SK-N-MC (cell line): Measurements from ENCODE around the gene PTGES3.
"Not testable (repeated sequence)": the region's sequence is repeated elsewhere in the genome, so short reads cannot be mapped to it uniquely, and the experiment has no call there.

Source experiments
- DNase-seq: peaks from one replicate; pipeline ENCODE4 v3.0.0-alpha.2; 2011; ENCODE audit warnings: low read depth, low spot score
- H3K27ac ChIP-seq: fragments of 200-600 bp; sonication (generic); 2 replicates; pipeline ENCODE4 v1.5.1; 2016; ENCODE audit warnings: mixed run types
- H3K36me3 ChIP-seq: fragments of 200-600 bp; sonication (generic); 2 replicates; pipeline ENCODE4 v1.6.1; 2017; ENCODE audit warnings: antibody characterized with exemption, low read length, mixed read lengths; ENCODE audit not compliant: insufficient read depth
- H3K4me3 ChIP-seq: fragments of 200-600 bp; sonication (generic); 2 replicates; pipeline ENCODE4 v1.5.1; 2016
- H3K9ac ChIP-seq: fragments of 200-600 bp; sonication (generic); 2 replicates; pipeline ENCODE4 v1.8.0; 2017; ENCODE audit warnings: mixed run types, mixed read lengths; ENCODE audit not compliant: insufficient read length
- H3K9me3 ChIP-seq: fragments of 200-600 bp; sonication (generic); 2 replicates; pipeline ENCODE4 v1.6.1; 2017; ENCODE audit warnings: low read depth, mild to moderate bottlenecking, antibody characterized with exemption, low read length, moderate library complexity, mixed read lengths
- EZH2 ChIP-seq: fragments of 200-600 bp; sonication (generic); IDR thresholded peaks from one replicate; pipeline ENCODE4 v1.6.1; 2017; ENCODE audit warnings: antibody characterized with exemption
- FOXP2 ChIP-seq: optimal IDR thresholded peaks from 2 replicates; pipeline ENCODE3; 2011; ENCODE audit warnings: mild to moderate bottlenecking, moderate library complexity; ENCODE audit not compliant: insufficient read depth; ENCODE audit errors: extremely low read length, control extremely low read depth
- POLR2AphosphoS5 ChIP-seq: IDR thresholded peaks from 2 replicates; pipeline ENCODE4 v1.6.1; 2012; ENCODE audit warnings: mild to moderate bottlenecking, low read depth, low read length, borderline replicate concordance

PTGES3 gene

GRCh38 chr12:56716458-56716857 lies 28.4 kb upstream of the PTGES3 start:
- Histone ChIP-seq H3K36me3 (peaks cover 90% of the 10 kb centered on the region), H3K9ac (no peak overlapping the region), H3K4me3 (no peak overlapping the region), H3K9me3 (no peaks in the 10 kb centered on the region), H3K27ac (peak overlapping the region; percentile 81)
- no peak for TF ChIP-seq EZH2
- no peak for TF ChIP-seq POLR2AphosphoS5
- no peak for TF ChIP-seq FOXP2
- no peak for DNase-seq

- H3K27ac ChIP-seq = peak overlapping the region; percentile 81
- TF ChIP-seq FOXP2 = no peak
- no peak for TF ChIP-seq EZH2
- no peak for TF ChIP-seq POLR2AphosphoS5
- no peak overlapping the region for H3K4me3 ChIP-seq
- no peaks in the 10 kb centered on the region for H3K9me3 ChIP-seq
- H3K9ac ChIP-seq = no peak overlapping the region
- peaks cover 90% of the 10 kb centered on the region for H3K36me3 ChIP-seq
- DNase-seq = no peak
Measured at GRCh38 chr12:56715798-56716197, 27.7 kb upstream of the PTGES3 start.

GRCh38 chr12:56714431-56714929 lies 26.4 kb upstream of the PTGES3 start:
- no peak for DNase-seq
- Histone ChIP-seq H3K36me3 (peaks cover 77% of the 10 kb centered on the region), H3K9me3 (no peaks in the 10 kb centered on the region), H3K9ac (no peak overlapping the region), H3K4me3 (no peak overlapping the region), H3K27ac (peak overlapping the region; percentile 81)
- TF ChIP-seq FOXP2 = no peak
- no peak for TF ChIP-seq POLR2AphosphoS5
- no peak for TF ChIP-seq EZH2

GRCh38 chr12:56713345-56713744 lies 25.3 kb upstream of the PTGES3 start:
- H3K27ac ChIP-seq = peak overlapping the region; percentile 57
- no peak overlapping the region for H3K4me3 ChIP-seq
- TF ChIP-seq FOXP2 (no peak), EZH2 (no peak), POLR2AphosphoS5 (no peak)
- no peak overlapping the region for H3K9ac ChIP-seq
- no peak for DNase-seq
- peaks cover 67% of the 10 kb centered on the region for H3K36me3 ChIP-seq
- H3K9me3 ChIP-seq = no peaks in the 10 kb centered on the region

- TF ChIP-seq FOXP2 = no peak
- no peak for TF ChIP-seq POLR2AphosphoS5
- no peak for TF ChIP-seq EZH2
- no peaks in the 10 kb centered on the region for H3K9me3 ChIP-seq
- no peak overlapping the region for H3K4me3 ChIP-seq
- H3K36me3 ChIP-seq = peaks cover 41% of the 10 kb centered on the region
- DNase-seq = no peak
- no peak overlapping the region for H3K9ac ChIP-seq
- peak overlapping the region; percentile 76 for H3K27ac ChIP-seq
Measured at GRCh38 chr12:56709759-56710376, 21.8 kb upstream of the PTGES3 start.

- H3K9me3 ChIP-seq, H3K27ac ChIP-seq, H3K36me3 ChIP-seq, DNase-seq, H3K4me3 ChIP-seq, H3K9ac ChIP-seq: not testable (repeated sequence)
Measured at GRCh38 chr12:56704522-56704921, 16.4 kb upstream of the PTGES3 start.

- no peak overlapping the region for H3K4me3 ChIP-seq
- no peaks in the 10 kb centered on the region for H3K36me3 ChIP-seq
- no peak for TF ChIP-seq EZH2
- no peak for TF ChIP-seq POLR2AphosphoS5
- TF ChIP-seq FOXP2 = no peak
- H3K9ac ChIP-seq = no peak overlapping the region
- no peak for DNase-seq
- H3K27ac ChIP-seq = no peak overlapping the region
- no peaks in the 10 kb centered on the region for H3K9me3 ChIP-seq
Measured at GRCh38 chr12:56699020-56699661, 11.1 kb upstream of the PTGES3 start.

- Histone ChIP-seq H3K9me3 (no peaks in the 10 kb centered on the region), H3K9ac (no peak overlapping the region), H3K27ac (peak overlapping the region; percentile 25; the same call in 1 of the 2 replicates), H3K36me3 (no peaks in the 10 kb centered on the region), H3K4me3 (no peak overlapping the region)
- TF ChIP-seq FOXP2 (no peak), POLR2AphosphoS5 (no peak), EZH2 (no peak)
- no peak for DNase-seq
Measured at GRCh38 chr12:56695327-56696101, 7.4 kb upstream of the PTGES3 start.
